VCaP (cell line): ENCODE data around the gene ADCY4.

Experiments
- H3K27ac ChIP-seq: fragments of 450-650 bp; 2 replicates; pipeline ENCODE4 v1.5.1; 2017
- TF ChIP-seq, protein P1 (sequence below): fragments of 450-650 bp; conservative IDR thresholded peaks from 2 replicates; pipeline ENCODE4 v1.5.1; 2017; ENCODE audit warnings: mild to moderate bottlenecking, moderate library complexity

The ADCY4 gene

GRCh38 chr14:24289649-24290280 is 45.1 kb downstream of the ADCY4 start:
- TF ChIP-seq, protein P1, sequence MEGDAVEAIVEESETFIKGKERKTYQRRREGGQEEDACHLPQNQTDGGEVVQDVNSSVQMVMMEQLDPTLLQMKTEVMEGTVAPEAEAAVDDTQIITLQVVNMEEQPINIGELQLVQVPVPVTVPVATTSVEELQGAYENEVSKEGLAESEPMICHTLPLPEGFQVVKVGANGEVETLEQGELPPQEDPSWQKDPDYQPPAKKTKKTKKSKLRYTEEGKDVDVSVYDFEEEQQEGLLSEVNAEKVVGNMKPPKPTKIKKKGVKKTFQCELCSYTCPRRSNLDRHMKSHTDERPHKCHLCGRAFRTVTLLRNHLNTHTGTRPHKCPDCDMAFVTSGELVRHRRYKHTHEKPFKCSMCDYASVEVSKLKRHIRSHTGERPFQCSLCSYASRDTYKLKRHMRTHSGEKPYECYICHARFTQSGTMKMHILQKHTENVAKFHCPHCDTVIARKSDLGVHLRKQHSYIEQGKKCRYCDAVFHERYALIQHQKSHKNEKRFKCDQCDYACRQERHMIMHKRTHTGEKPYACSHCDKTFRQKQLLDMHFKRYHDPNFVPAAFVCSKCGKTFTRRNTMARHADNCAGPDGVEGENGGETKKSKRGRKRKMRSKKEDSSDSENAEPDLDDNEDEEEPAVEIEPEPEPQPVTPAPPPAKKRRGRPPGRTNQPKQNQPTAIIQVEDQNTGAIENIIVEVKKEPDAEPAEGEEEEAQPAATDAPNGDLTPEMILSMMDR: no peak
- H3K27ac ChIP-seq: no peak overlapping the region

GRCh38 chr14:24286996-24287395 is 47.9 kb downstream of the ADCY4 start:
- TF ChIP-seq, protein P1: no peak
- H3K27ac ChIP-seq: no peak overlapping the region

- TF ChIP-seq, protein P1: no peak
- no peak overlapping the region for H3K27ac ChIP-seq
Observed at GRCh38 chr14:24285351-24285750, 49.5 kb downstream of the ADCY4 start.

DNA sequence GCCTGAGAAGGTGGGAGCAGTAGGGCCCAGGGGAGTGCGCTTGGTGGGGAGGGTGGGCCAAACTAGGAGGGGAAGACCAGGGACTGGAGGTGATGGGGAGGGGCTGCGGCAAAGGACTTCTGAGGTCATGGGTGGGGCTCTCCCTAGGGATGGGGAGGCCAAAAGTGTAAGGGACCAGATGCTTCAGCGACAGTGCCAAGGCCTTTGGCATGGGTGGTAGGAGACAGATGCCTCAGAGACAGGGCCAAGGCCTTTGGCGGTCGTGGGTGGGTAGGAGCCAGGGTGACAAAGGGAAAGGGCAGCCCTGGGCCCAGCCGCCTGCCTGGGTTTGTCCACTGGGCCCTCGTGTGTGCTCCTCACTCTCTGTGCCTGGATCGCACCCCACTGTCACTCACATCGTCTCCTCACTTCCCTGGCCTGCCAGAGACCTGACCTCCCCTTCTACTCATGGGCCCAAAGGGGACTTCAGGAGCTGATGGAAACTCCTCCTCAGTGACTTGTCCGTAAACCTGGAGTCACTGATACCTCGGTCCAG is 50.3 kb downstream of the ADCY4 start:
- TF ChIP-seq, protein P1: no peak
- H3K27ac ChIP-seq: no peak overlapping the region

DNA sequence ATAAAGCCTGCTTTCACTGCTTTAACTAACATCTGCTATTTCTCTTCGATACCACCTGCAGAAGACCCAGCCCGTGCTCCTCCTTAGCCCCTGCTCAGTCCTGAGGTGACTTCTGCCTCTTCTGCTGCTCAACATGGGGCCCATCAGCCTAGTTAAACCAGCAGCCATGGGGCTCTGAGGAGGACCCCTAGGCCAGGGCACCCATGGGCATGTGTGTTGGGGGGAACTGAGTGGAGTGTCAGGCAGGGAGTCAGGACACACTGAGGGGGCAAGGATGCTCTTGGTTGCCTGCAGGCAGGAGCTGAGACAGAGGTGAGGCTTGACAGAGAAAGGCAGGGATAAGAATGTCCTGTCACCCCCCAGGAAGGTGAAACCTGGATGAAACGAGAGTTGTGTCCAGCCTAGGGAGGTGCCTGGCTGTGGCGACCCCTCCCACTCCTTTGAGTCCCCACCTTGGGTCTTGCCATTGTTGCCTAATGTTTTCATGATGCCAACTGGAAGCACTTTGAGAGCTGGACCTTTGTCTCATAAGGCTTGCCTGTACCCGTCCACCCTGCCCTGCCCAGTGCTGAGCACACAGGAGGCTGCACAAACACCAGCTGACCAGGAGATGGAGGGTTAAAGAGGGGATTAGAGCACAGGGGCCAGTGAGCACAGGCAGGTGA is 50.9 kb downstream of the ADCY4 start:
- TF ChIP-seq, protein P1: no peak
- H3K27ac ChIP-seq: no peak overlapping the region

GRCh38 chr14:24282736-24283135 is 52.1 kb downstream of the ADCY4 start:
- no peak overlapping the region for H3K27ac ChIP-seq
- TF ChIP-seq, protein P1: no peak

DNA sequence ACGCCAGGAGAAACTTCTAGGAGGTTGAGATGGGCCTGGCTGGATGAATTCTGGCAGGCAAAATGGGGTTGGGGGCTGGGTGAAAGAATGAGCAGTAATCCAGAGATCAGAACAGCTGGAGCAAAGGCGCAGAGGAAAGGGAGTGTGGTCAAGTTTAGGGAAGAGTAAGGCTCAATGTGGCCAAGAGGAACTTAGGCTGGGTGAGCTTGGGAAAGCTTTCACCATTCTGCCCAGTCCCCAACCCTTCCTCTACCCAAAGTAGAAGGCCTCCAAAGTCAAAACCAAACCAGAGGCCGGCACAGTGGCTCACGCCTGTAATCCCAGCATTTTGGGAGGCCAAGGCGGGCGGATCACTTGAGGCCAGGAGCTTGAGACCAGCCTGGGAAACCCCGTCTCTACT is 53.2 kb downstream of the ADCY4 start:
- TF ChIP-seq, protein P1: no peak

More for the DNA sequence above, 53.2 kb downstream of the ADCY4 start:
- no peak overlapping the region for H3K27ac ChIP-seq
